Bladder microvascular endothelial cell (primary cell): Measurements from ENCODE around the gene KNG1. TPM values are rescaled to one million over a fixed set of nuclear protein-coding genes. Genes with fewer than 3 reads are reported as not detected.

Experiments used
- total RNA-seq: library from RNA; depleted of rRNA; stranded (reverse); fragments of >200 nt; gene quantifications from 2 replicates; pipeline ENCODE4 v1.2.3, GENCODE V29; 2014

KNG1 gene
- not detected in 2 replicates for total RNA-seq

DNA sequence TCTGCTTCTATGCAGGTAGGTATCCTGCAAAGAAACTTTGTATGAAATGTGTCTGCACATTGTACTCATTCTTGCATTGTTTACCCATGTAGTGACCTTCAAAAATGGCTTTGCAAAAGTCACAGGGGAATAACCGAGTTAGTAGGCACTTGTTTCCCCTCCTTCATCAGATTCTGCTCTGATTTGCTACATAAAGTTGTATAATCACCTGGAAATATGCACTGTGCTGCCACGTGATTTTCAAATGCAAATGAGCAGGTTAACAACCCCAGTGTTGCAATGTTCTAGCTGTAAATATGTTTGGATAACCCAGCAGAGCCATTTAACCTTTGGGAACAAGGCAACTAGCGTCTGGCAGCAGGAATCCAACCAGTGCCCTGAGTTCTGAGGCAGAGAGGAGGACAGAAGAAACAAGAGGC, at the start of gene KNG1:
Gene KNG1 (plus strand): TSS at position 321 of the 419 bp plus-strand sequence. CDS start 184 bp downstream, outside the sequence.

DNA sequence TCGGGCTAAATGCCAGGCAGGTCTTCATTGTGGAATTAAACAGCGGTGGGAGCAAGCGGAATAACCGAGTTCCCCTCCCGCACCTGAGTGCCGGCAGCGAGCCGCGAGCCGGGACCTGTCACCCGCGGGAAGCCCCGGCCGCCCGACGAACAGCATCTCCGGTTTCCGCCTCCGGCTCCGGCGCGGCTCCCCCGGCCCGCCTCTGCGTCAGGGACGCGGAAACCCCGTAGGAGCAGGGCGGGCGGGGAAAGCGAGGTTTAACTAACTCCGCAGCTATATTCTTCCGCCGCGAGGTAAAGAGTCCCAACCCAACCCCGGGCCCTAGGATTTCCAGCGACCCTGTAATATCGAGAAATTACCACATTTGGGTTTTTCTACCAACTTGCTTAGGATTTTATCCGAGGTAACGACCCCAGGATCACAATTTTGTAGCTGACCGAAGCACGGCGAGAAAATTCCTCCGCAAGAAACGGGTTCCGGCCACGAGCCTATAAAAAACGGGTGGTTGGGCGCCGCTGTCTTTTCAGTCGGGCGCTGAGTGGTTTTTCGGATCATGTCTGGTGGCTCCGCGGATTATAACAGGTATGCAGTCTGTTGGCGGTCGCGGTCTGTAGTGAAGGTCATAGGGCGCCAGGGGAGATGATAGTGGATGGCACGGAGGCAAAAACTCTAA, 66.0 kb downstream of the KNG1 start, which contains the start of gene EIF4A2:
Gene EIF4A2 (plus strand): TSS at position 520 of the 673 bp plus-strand sequence. CDS start 34 bp downstream, at position 554.

Other genes starting within 250 kb of the KNG1 start
- 0.49 and 2.4 TPM in 2 replicates for gene CRYGS, start 173.0 kb upstream of the KNG1 start, total RNA-seq
- gene TBCCD1, start 150.0 kb upstream of the KNG1 start, total RNA-seq, result 14.4 and 19.6 TPM in 2 replicates
- 46.5 and 68.8 TPM in 2 replicates for gene DNAJB11, start 146.6 kb upstream of the KNG1 start, total RNA-seq
- not detected in 2 replicates for gene AHSG, start 104.3 kb upstream of the KNG1 start, total RNA-seq
- gene FETUB, start 77.0 kb upstream of the KNG1 start, total RNA-seq, result not detected in 2 replicates
- not detected in 2 replicates for gene HRG, start 51.3 kb upstream of the KNG1 start, total RNA-seq
- gene EIF4A2, start 66.2 kb downstream of the KNG1 start, total RNA-seq, result 344 and 803 TPM in 2 replicates
- gene RFC4, start 89.1 kb downstream of the KNG1 start, total RNA-seq, result 19.2 and 20.6 TPM in 2 replicates
- not detected in 2 replicates for gene ADIPOQ, start 125.4 kb downstream of the KNG1 start, total RNA-seq
- gene ST6GAL1, start 213.2 kb downstream of the KNG1 start, total RNA-seq, result 40.3 and 84.1 TPM in 2 replicates